Gastrocnemius medialis (tissue), 4 donors: ENCODE measurements around the gene FGR. TPM values are rescaled to one million over a fixed set of nuclear protein-coding genes. Genes with fewer than 3 reads are reported as not detected.

Source experiments
- ATAC-seq, 2 donors: fragments of 150-250 bp; one replicate each; pipeline ENCODE4 v1.9.1; 2016
- DNase-seq, 2 donors: peaks; one replicate each; pipeline ENCODE4 v3.0.0-alpha.2; 2019
- H3K27ac ChIP-seq, 4 donors: fragments of 200-600 bp; sonication (generic); 1 replicate in 1 of 4; 2 replicates in 3 of 4; pipeline ENCODE4 v1.5.1; 2016 to 2018; ENCODE audit warnings: mild to moderate bottlenecking in 2 of 4, moderate library complexity in 1 of 4
- H3K27me3 ChIP-seq, 3 donors: fragments of 200-600 bp; sonication (generic) in 2 of 3; 1 replicate in 1 of 3; 2 replicates in 2 of 3; pipeline versions ENCODE4 v1.5.1 to v1.6.0; 2016 to 2019; ENCODE audit warnings: mild to moderate bottlenecking in 1 of 3, moderate library complexity in 1 of 3
- H3K36me3 ChIP-seq, 2 donors: fragments of 200-600 bp; sonication (generic) in 1 of 2; one replicate each; pipeline ENCODE4 v1.5.1; 2017 to 2018
- H3K4me1 ChIP-seq, 2 donors: fragments of 200-600 bp; sonication (generic) in 1 of 2; one replicate each; pipeline ENCODE4 v1.5.1; 2016 to 2017; ENCODE audit warnings: mild to moderate bottlenecking in 2 of 2
- H3K4me3 ChIP-seq, 4 donors: fragments of 200-600 bp; sonication (generic) in 3 of 4; 1 replicate in 1 of 4; 2 replicates in 3 of 4; pipeline ENCODE4 v1.5.1; 2016 to 2019; ENCODE audit warnings: mild to moderate bottlenecking in 2 of 4
- H3K9me3 ChIP-seq, 3 donors: fragments of 200-600 bp; sonication (generic) in 2 of 3; 1 replicate in 1 of 3; 2 replicates in 2 of 3; pipeline ENCODE4 v1.5.1; 2016 to 2019
- POLR2A ChIP-seq, 2 donors: fragments of 450-650 bp; IDR thresholded peaks; one replicate each; pipeline ENCODE4 v1.6.1; 2017; ENCODE audit warnings: antibody characterized with exemption in 2 of 2, mild to moderate bottlenecking in 2 of 2, moderate library complexity in 2 of 2
- in situ Hi-C, 4 donors: fragments of 200-750 bp; cut with MboI; loops; one replicate each; pipeline versions ENCODE4 v1.15.0 to v1.8.0; 2017; ENCODE audit warnings: low sequenced_read_pairs in 4 of 4
- intact Hi-C: fragments of 100-400 bp; cut with DNase I; formaldehyde crosslinking; loops from one replicate; pipeline ENCODE4 v1.15.1; 2023; ENCODE audit warnings: low total_unique reads
- total RNA-seq, 4 donors: library from RNA; depleted of rRNA; stranded (reverse); fragments of >200 nt; gene quantifications; one replicate each; pipeline versions ENCODE4 v1.1.0 to v1.2.3, GENCODE V29; 2016
- TF ChIP-seq, protein P1 (sequence below), 5 experiments: fragments of 450-650 bp in 3 of 5; fragments of 200-600 bp in 2 of 5; sonication (generic) in 2 of 5; IDR thresholded peaks in 4 of 5; conservative IDR thresholded peaks in 1 of 5; 1 replicate in 4 of 5; 2 replicates in 1 of 5; pipeline ENCODE4 v1.5.1; 2016 to 2019; ENCODE audit warnings: antibody characterized with exemption in 5 of 5, mild to moderate bottlenecking in 3 of 5, moderate library complexity in 3 of 5

The FGR gene
- total RNA-seq, 4 donors from 2014 or later: 1.3 to 5.8 (median 4.7) TPM

DNA sequence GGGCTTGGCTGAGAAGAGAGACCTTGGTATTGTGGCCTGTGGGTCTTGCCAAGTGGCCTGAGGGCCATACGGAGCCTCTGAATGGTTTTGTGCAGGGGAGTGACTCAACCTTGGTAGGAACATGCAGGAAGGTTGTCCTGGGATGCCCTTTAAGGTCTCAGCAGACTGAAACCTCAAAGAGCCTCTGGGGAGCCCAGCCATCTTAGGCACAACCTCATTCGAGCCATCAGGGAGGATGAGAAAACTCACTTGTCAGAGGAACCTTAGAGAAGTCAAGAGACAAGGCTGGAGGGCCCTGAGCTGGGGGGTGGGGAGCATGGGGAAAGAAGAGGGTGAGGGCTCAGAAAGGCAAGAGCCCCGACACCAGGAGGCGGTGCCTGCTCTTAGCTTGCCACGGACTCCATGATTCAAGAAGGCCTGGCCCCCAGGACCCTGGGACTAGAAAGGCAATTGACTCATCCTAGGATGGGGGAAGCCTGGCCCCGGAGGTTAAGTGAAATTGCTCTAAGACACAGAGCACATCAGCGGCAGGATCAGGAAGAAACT, 24.0 kb upstream of the FGR start:
- H3K36me3 ChIP-seq: no peaks in the 10 kb centered on the region
- H3K9me3 ChIP-seq: no peaks in the 10 kb centered on the region
- TF ChIP-seq, protein P1, sequence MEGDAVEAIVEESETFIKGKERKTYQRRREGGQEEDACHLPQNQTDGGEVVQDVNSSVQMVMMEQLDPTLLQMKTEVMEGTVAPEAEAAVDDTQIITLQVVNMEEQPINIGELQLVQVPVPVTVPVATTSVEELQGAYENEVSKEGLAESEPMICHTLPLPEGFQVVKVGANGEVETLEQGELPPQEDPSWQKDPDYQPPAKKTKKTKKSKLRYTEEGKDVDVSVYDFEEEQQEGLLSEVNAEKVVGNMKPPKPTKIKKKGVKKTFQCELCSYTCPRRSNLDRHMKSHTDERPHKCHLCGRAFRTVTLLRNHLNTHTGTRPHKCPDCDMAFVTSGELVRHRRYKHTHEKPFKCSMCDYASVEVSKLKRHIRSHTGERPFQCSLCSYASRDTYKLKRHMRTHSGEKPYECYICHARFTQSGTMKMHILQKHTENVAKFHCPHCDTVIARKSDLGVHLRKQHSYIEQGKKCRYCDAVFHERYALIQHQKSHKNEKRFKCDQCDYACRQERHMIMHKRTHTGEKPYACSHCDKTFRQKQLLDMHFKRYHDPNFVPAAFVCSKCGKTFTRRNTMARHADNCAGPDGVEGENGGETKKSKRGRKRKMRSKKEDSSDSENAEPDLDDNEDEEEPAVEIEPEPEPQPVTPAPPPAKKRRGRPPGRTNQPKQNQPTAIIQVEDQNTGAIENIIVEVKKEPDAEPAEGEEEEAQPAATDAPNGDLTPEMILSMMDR (IDR thresholded peaks at IDR 0.05 in 4 of 5, conservative IDR thresholded peaks at IDR 0.05 in 1 of 5): no peak
- no peak for TF ChIP-seq POLR2A (IDR thresholded peaks at IDR 0.05)
- peak overlapping the region; percentile 85 to 93 (median 88) for H3K27ac ChIP-seq
- H3K27me3 ChIP-seq: no peaks in the 10 kb centered on the region
- peak; percentile 30 to 47 for ATAC-seq
- peaks cover 8 to 39% of the 10 kb centered on the region in 2 donors for H3K4me1 ChIP-seq
- DNase-seq: peak in 1 of 2 donors; percentile 65
- H3K4me3 ChIP-seq: peak overlapping the region in 3 of 4 donors; percentile 49 to 64 (median 60)
- intact Hi-C loops: no loop called here
- in situ Hi-C loops: no loop called here

DNA sequence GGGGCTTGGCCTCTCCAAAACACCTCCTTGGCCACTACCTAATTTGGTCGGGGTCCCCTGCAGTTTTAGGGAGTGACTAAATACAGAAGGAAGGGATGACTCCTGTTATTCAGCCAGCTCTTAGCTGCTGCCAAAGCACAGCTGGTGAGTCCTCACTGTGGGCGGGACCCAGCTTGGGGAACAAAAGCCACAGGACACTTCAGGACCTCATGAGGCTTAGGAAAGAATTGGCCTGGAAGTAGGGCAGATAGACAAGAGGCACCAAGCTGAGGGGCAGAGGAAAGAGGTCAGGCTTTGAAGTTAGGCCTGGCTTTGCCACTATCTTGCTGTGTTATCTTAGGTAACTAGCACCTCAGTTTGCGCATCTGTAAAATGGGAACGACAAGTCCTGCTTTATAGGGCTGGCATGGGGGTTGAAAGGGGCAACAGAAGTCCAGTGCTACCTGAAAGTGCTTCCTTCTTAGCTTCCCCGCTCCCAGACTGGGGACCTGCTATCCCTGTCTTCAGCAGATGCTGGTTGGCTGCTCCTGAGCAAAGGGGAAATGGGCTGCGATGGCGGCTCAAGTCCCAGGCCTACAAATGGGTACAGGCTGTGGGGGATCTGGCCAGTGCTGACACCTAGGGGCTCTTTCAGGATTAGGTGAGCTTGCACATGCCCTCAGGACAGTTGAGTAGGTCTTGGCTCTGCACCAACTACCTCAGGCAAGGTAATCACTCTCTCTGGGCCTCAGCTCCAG, 21.3 kb upstream of the FGR start:
- intact Hi-C loops: no loop called here
- peaks cover 8 to 39% of the 10 kb centered on the region in 2 donors for H3K4me1 ChIP-seq
- TF ChIP-seq, protein P1 (IDR thresholded peaks at IDR 0.05 in 4 of 5, conservative IDR thresholded peaks at IDR 0.05 in 1 of 5): no peak
- TF ChIP-seq POLR2A (IDR thresholded peaks at IDR 0.05): peak; percentile 16 to 17

DNA sequence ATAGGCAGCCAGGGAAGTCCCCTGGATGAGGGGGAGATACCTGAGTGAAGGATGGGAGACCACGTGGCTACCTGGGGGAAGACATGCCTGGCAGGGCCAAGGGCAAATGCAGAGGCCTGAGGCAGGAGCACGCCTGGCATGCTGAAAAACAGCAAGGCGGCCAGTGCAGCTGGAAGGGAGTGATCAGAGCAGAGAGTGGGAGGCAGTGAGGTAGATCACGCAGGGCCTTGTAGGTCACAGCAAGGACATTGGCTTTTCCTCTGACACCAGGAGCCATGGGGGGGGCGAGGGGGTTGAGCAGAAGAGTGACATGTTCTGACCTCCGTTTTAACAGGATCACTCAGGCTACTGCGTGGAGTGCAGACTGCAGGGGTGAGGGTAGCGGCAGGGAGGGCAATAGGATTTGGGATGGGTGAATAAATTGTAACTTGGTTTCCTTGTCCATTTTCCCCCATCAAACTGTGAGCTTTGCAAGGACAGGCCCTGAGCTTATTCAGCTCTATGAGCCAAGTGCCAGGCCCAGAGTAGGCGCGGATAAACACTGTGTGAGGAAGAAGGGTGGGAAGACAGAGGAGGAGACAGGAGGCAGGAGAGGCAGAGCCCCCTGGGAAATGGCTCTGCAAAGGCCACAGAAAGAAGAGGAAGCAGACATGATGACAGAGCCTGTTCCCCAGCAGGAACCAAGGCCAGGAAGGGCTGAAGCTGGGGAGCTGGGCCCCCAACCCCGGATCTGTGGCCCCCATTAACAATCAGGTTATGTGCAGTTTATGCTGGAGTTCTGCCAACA, 20.4 kb upstream of the FGR start:
- H3K36me3 ChIP-seq: no peaks in the 10 kb centered on the region
- peaks cover 14 to 42% of the 10 kb centered on the region in 2 donors for H3K4me1 ChIP-seq
- DNase-seq (no peak), ATAC-seq (no peak)
- in situ Hi-C loops: no loop called here
- H3K9me3 ChIP-seq: no peaks in the 10 kb centered on the region
- intact Hi-C loops: no loop called here
- peak overlapping the region; percentile 62 to 80 (median 70) for H3K27ac ChIP-seq
- TF ChIP-seq, protein P1 (IDR thresholded peaks at IDR 0.05 in 4 of 5, conservative IDR thresholded peaks at IDR 0.05 in 1 of 5): no peak
- no peak for TF ChIP-seq POLR2A (IDR thresholded peaks at IDR 0.05)
- H3K27me3 ChIP-seq: no peaks in the 10 kb centered on the region
- H3K4me3 ChIP-seq: no peak overlapping the region

More for the DNA sequence above, 21.3 kb upstream of the FGR start:
- Histone ChIP-seq H3K36me3 (no peaks in the 10 kb centered on the region), H3K27me3 (no peaks in the 10 kb centered on the region), H3K27ac (peak overlapping the region; percentile 62 to 80 (median 70)), H3K4me3 (no peak overlapping the region), H3K9me3 (no peaks in the 10 kb centered on the region)
- ATAC-seq (peak; percentile 48 to 78), DNase-seq (peak; percentile 76 to 85)
- in situ Hi-C loops: no loop called here

DNA sequence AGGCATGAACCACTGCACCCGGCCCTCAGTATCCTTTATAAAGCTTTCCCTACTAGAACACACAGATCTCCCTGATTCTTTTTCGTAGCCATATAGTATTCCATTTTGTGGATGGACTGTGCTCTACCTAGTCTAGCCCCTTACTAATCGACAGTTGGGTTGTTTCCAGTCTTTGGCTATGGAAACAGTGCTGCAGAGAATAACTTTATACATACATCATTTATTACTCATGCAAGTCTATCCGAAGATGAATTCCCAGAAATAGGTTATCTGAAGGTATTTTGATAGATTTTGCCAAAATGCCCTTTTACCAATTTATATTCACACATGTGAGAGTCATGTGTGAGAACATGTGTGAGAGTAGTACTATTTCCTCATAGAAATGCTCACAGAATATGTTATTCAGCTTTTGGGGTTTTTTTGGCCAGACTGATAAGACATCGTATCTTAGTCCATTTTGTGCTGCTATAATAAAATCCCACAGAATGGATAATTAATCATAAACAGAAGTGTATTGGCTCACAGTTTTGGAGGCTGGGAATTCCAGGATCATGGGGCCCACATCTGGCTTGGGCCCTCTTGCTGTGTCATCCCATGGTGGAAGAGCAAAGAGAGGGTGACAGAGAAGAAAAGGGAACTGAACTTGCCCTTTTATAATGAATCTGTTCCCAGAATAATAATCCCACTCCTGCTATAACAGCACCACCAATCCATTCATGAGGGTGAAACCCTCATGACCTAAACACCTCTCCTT, 17.3 kb upstream of the FGR start:
- H3K4me3 ChIP-seq: no peak overlapping the region
- no peak overlapping the region for H3K27ac ChIP-seq
- DNase-seq (no peak), ATAC-seq (no peak)
- H3K4me1 ChIP-seq: peaks cover 33 to 44% of the 10 kb centered on the region in 2 donors
- no peaks in the 10 kb centered on the region for H3K36me3 ChIP-seq
- intact Hi-C loops: no loop called here
- H3K9me3 ChIP-seq: no peaks in the 10 kb centered on the region
- TF ChIP-seq, protein P1 (IDR thresholded peaks at IDR 0.05 in 4 of 5, conservative IDR thresholded peaks at IDR 0.05 in 1 of 5): no peak
- TF ChIP-seq POLR2A (IDR thresholded peaks at IDR 0.05): no peak
- H3K27me3 ChIP-seq: no peaks in the 10 kb centered on the region
- in situ Hi-C loops: no loop called here
